Midbrain (tissue), 1 donor: Measurements from ENCODE around the gene EMC10.

Experiments used
- DNase-seq: peaks from one replicate; lab custom pipeline; 2025; lab: John Stamatoyannopoulos, UW

Gene EMC10

GRCh38 chr19:50478901-50479715 is 2.8 kb downstream of the EMC10 start:
- no peak for DNase-seq

- DNase-seq = no peak
Measured at GRCh38 chr19:50479761-50480251, 3.5 kb downstream of the EMC10 start.

- DNase-seq = no peak
Measured at GRCh38 chr19:50480281-50481111, 4.2 kb downstream of the EMC10 start.

DNA sequence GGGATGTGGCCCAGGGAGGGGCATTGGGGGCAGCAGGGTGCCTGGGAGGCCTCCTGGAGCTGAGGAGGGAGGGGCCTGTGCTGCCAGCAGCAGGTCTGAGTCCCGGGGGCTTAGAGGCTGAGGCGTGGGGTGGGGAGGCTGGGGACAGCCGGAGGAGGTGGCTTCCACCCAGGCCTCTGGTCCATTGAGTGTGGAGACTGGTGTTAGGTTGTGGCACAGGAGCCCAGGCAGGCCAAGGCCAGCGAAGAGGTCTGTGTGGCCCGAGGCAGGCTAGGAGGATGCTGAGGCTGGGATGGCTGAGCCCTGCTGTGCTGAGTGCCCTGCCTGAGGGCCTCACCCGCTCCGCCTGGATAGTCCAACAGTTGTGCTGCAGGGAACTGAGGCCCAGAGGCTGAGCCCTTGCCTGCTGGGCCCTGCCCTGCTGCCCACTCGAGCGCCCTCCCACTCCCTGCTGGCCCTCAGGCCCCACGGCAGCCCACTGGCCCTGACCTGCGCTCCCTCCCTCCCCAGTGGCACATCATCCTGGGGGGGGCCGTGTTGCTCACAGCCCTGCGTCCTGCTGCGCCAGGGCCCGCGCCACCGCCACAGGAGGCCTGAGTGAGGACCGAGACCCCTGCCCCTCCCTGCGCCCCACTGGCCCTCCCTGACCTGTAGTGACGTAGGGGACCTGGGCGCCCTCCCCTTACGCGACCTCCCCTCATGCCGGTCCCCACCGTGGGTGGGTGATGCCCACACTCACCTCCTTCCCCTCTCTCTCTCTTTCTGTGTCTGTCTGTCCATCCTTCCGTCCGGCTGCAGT is 5.2 kb downstream of the EMC10 start:
- no peak for DNase-seq

DNA sequence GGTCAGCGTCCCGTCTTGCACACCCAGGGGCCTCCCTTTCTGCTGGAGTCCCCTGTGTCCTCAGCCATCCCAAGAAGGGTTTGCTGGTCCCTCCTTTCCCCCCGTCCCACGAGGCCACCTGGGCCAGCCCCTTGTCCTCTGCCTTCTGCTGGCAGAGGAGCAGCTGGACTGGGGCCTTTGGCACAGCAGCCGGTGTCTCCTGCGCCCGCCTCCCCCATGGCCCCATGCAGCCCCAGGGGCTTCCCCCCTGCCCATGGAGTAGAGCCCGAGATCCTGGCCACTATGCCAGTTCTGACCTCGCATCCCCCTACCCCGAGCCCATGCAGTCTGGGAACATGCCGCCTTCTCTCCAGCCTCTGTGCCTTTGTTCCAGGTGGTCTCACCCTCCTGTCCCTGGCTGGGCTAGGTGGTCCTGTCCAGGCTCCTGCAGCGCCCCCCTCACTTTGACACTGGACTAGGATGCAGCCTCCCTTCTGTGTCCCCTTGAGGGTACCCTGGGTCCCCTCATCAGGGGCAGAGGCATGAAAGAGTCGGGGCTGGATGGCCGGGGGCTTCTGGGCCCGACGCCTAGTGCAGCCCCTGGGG is 6.1 kb downstream of the EMC10 start:
- no peak for DNase-seq

GRCh38 chr19:50482916-50483315 is 6.6 kb downstream of the EMC10 start:
- DNase-seq = no peak

GRCh38 chr19:50485284-50485955 is 9.1 kb downstream of the EMC10 start:
- no peak for DNase-seq

- DNase-seq = no peak
Measured at GRCh38 chr19:50486823-50487515, 10.7 kb downstream of the EMC10 start.

- DNase-seq = no peak
Measured at GRCh38 chr19:50488389-50489194, 12.3 kb downstream of the EMC10 start.

- DNase-seq = no peak
Measured at GRCh38 chr19:50489461-50490011, 13.2 kb downstream of the EMC10 start.

GRCh38 chr19:50490411-50490811 is 14.1 kb downstream of the EMC10 start:
- DNase-seq = no peak

GRCh38 chr19:50490991-50491472 is 14.7 kb downstream of the EMC10 start:
- no peak for DNase-seq

GRCh38 chr19:50492303-50493052 is 16.2 kb downstream of the EMC10 start:
- no peak for DNase-seq

DNA sequence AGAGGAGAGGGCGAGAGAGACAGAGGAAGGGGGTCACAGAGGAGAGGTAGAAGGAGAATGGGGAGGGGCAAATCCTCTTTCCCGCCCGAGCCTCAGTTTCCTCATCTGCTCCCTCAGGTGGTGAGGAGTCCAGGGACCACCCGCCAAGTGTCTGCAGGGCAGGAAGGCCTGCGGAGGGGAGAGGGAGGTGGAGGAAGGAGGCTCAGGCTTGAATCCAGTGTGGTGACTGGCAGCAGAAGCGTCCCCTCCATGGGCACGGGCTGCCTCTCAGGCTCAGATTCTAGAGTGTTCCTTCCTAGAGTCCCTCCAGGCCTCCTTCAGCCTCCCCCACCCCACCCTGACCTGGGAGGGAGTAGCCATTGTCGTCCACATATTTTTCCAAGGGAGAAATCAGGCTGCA is 16.9 kb downstream of the EMC10 start:
- DNase-seq = no peak

DNA sequence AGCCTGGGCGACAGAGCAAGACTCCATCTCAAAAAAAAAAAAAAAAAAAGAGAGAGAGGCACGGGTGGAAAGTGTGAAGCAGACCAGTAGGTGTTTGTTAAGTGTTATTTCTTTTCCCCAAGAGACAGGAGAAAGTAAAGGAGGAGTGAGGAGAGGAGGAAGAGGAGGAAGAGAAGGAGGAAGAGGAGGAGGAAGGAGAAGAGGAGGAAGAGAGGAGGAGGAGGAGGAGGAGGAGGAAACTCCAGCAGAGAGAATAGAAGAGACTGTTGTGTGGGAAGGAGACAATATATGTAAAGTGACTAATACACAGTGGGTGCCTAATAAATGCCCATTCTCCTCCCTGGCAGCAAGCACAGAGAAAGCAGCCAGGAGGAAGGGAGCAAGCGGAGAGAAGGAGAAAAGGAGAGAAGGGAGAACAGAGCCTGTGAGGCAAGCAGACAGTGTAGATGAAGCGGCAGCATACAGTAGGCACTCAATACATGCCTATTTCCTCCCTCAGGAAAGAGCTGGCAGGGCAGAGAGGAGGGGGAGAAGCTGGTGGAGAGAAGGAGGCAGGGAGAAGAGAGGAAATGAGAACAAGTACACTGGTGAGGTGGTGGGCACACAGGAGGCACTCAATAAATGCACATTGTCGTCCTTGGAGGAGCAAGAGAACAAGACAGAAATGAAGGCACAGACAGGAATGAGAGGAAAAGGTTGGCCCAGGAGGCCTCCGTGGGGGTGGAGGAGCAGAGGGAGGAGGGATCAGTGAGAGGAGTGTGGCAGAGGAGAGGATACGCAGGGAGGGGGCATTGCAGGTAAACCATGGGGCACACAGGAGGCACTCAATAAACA is 18.1 kb downstream of the EMC10 start:
- DNase-seq = no peak

DNA sequence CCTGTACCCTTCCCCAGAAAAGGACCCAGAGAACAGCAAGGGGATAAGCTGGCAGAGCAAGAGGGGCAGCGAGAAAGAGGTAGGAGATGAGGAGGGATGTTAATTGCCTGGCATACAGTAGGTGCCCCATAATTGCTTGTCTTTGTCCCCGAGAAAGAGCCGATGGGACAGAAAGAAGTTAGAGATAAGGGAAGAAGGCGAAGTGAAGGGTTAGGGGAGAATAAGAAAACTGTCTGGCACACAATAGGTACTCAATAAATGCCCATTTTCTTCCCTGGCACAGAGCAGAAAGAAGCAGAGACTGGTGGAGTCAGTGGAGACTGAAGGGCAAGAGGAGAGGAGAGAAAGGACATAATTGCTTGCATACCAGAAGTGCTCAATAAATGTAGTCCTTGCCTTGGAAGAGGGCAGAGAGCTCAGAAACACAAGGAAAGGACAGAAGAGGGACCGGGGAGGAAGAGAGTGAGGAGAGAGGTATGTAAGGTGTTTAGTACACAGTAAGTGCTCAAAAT is 18.8 kb downstream of the EMC10 start:
- no peak for DNase-seq
